ENCODE data around the gene RANGAP1. TPM values are rescaled to one million over a fixed set of nuclear protein-coding genes. Genes with fewer than 3 reads are reported as not detected.

Gene RANGAP1
- total RNA-seq, 1 donor from 2014 or later, result 49.3 TPM

DNA sequence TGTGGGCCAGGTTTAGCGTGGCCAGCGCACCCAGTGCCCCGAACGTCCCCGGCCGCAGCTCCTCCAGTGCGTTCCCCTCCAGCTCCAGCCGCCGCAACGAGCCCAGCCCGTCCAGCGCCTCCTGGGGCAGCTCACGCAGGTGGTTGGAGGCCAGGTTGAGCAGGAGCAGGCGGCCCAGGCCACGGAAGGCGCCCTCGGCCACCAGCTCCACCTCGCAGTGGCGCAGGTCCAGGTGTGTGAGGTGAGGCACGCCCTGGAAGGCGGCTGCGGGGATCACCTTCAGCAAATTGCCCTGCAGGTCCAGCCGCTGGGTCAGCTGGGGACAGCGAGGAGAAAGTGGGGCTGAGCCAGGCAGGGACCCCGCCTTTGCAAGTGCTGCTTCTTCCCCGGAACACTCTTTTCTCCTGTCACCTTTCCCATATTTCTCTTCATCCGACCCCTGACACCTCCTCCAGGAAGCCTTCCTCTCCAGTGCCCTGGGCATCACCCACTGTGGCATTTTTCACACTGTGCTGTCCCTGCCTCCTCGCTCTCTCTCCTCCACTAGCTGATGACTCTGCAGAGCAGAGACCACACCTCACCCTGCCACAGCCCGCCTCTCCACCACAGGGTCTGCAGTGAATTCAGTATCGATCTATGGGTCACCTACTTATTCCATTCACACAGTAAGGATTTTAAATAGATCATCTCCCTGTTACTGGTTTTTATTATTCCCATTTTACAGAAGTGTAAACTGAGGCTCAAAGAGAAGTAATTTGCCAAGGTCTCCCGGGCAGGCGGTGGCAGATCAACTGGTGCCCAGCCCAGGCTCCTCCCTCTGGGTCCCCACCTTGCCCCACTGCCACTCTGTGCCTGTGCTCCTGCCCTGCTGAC lies 47.2 kb downstream of the RANGAP1 start:
- TF ChIP-seq, protein P1, sequence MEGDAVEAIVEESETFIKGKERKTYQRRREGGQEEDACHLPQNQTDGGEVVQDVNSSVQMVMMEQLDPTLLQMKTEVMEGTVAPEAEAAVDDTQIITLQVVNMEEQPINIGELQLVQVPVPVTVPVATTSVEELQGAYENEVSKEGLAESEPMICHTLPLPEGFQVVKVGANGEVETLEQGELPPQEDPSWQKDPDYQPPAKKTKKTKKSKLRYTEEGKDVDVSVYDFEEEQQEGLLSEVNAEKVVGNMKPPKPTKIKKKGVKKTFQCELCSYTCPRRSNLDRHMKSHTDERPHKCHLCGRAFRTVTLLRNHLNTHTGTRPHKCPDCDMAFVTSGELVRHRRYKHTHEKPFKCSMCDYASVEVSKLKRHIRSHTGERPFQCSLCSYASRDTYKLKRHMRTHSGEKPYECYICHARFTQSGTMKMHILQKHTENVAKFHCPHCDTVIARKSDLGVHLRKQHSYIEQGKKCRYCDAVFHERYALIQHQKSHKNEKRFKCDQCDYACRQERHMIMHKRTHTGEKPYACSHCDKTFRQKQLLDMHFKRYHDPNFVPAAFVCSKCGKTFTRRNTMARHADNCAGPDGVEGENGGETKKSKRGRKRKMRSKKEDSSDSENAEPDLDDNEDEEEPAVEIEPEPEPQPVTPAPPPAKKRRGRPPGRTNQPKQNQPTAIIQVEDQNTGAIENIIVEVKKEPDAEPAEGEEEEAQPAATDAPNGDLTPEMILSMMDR (IDR thresholded peaks at IDR 0.05; ENCODE audit: unreplicated experiment), result no peak
- Mint-ChIP-seq H3K27me3 (ENCODE audit: low read depth) (no peaks in the 10 kb centered on the region), H3K4me3 (peak overlapping the region; percentile 61), H3K9me3 (no peaks in the 10 kb centered on the region), H3K36me3 (no peaks in the 10 kb centered on the region), H3K27ac (peak overlapping the region; percentile 28), H3K4me1 (peaks cover 12% of the 10 kb centered on the region)
- no peak for DNase-seq (ENCODE audit: low spot score in 2 of 2, unreplicated experiment in 2 of 2)

- Mint-ChIP-seq H3K4me3 (peak overlapping the region; percentile 69), H3K9me3 (no peaks in the 10 kb centered on the region), H3K27ac (no peak overlapping the region), H3K36me3 (no peaks in the 10 kb centered on the region), H3K27me3 (ENCODE audit: low read depth) (no peaks in the 10 kb centered on the region), H3K4me1 (peaks cover 12% of the 10 kb centered on the region)
- DNase-seq (ENCODE audit: low spot score in 2 of 2, unreplicated experiment in 2 of 2), result peak in 1 of 2 experiments; percentile 73
- TF ChIP-seq, protein P1 (IDR thresholded peaks at IDR 0.05; ENCODE audit: unreplicated experiment), result no peak
Measured at GRCh38 chr22:41237707-41238569, 48.0 kb downstream of the RANGAP1 start.

GRCh38 chr22:41237036-41237706 lies 48.8 kb downstream of the RANGAP1 start:
- TF ChIP-seq, protein P1 (IDR thresholded peaks at IDR 0.05; ENCODE audit: unreplicated experiment), result peak; percentile 38
- H3K9me3 Mint-ChIP-seq, result no peaks in the 10 kb centered on the region
- H3K27me3 Mint-ChIP-seq (ENCODE audit: low read depth), result no peaks in the 10 kb centered on the region
- H3K27ac Mint-ChIP-seq, result peak overlapping the region; percentile 12
- no peak for DNase-seq (ENCODE audit: low spot score in 2 of 2, unreplicated experiment in 2 of 2)
- H3K4me1 Mint-ChIP-seq, result peaks cover 12% of the 10 kb centered on the region
- H3K4me3 Mint-ChIP-seq, result peak overlapping the region; percentile 69
- H3K36me3 Mint-ChIP-seq, result no peaks in the 10 kb centered on the region

DNA sequence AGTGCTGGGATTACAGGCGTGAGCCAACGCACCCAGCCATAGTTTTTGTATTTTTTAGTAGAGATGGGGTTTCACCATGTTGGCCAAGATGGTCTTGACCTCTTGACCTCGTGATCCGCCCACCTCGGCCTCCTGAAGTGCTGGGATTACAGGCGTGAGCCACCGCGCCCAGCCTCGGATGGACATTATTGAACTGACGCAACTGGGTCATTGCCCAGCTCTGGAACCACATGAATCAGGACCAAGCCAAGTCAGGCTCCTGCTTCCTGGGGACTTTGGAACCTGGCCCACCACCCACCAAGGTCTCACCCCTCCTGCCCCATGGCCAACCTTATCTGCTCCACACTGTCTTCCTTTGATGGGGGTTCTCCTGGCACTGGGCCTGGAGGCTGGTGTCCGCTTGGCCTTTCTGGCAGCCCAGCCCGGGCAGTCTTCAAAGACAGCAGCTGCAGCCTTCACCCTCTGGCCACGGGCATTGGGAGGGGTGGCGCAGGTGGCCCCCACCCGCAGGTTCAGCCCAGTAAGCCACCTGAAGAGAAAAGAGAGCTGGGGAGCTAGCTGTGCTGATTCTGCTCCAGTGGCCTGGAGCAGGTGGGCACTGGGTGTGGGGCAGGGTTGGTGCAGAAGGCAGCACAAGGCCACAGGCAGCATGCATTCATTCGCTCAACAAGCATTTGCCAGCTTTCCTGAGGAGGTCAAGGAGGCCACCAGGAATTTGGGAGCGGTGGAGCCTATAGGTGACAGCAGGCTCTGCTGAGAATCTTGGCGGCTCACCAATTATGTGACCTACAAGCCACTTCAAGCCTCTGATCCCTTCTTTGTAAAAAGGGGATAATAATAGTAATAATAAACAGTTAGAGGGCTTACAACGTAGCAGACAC lies 50.9 kb downstream of the RANGAP1 start:
- Mint-ChIP-seq H3K4me3 (no peak overlapping the region), H3K4me1 (peaks cover 10% of the 10 kb centered on the region), H3K27ac (no peak overlapping the region), H3K27me3 (ENCODE audit: low read depth) (no peaks in the 10 kb centered on the region), H3K36me3 (no peaks in the 10 kb centered on the region), H3K9me3 (no peaks in the 10 kb centered on the region)
- DNase-seq (ENCODE audit: low spot score in 2 of 2, unreplicated experiment in 2 of 2), result no peak
- TF ChIP-seq, protein P1 (IDR thresholded peaks at IDR 0.05; ENCODE audit: unreplicated experiment), result no peak

DNA sequence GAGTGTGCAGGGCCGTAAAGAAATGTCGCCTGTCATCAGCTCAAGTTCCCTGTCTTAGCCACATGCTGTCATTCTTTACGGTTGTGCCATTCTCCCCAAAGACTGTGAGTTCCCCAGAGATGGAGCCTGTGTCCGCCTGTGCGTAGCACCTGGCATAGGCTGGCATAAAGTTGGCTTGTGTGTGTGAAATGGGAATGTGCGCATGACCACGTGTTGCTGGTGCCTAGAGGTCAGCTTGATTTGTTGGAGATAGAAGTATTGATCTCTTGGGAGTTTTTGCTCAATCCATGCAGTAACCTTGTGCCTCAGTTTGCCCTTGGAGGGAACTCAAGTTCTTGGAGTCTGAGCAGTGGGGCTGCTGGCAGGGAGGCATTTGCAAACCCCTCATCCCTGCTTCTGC lies 54.6 kb downstream of the RANGAP1 start:
- Mint-ChIP-seq H3K4me1 (no peaks in the 10 kb centered on the region), H3K36me3 (peaks cover 7% of the 10 kb centered on the region), H3K27me3 (ENCODE audit: low read depth) (no peaks in the 10 kb centered on the region), H3K4me3 (no peak overlapping the region), H3K27ac (no peak overlapping the region), H3K9me3 (no peaks in the 10 kb centered on the region)
- TF ChIP-seq, protein P1 (IDR thresholded peaks at IDR 0.05; ENCODE audit: unreplicated experiment), result no peak
- no peak for DNase-seq (ENCODE audit: low spot score in 2 of 2, unreplicated experiment in 2 of 2)
